GM18520 (cell line): ENCODE results near the gene PRKN.
"Not testable (repeated sequence)": the region's sequence is repeated elsewhere in the genome, so short reads cannot be mapped to it uniquely, and the experiment has no call there.

Experiments
- ATAC-seq: cut with Tn5 transposase; IDR thresholded peaks from one replicate; pipeline ENCODE4 v1.9.1; 2021; ENCODE audit not compliant: unreplicated experiment

PRKN gene

DNA sequence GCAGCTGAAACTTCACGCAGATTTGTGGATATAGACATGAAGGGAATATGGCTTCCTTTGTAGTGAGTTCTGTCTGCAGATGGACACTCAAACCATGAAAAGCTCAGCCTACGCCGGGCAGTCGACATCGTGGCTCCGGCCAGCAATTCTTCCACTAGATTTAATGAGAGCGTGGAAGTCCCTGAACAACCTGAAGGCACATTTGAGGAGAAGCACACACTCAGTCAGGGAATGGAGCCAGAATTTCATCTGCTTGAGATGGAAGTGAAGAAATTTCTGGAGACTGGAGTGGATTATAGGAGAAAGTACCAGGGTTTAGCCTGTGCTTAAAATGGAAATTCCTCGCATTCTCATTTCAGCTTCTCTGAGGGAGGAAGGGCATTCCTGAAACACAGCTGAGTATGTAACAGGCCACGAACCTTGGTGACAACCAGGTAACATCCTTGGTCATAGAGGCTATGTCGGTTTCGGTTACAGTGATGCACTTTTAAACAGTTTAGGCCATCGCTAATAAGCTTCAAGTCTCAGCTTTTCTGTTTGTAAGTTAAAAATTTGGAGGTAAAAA is 1373.2 kb downstream of the PRKN start:
- ATAC-seq, result no peak

DNA sequence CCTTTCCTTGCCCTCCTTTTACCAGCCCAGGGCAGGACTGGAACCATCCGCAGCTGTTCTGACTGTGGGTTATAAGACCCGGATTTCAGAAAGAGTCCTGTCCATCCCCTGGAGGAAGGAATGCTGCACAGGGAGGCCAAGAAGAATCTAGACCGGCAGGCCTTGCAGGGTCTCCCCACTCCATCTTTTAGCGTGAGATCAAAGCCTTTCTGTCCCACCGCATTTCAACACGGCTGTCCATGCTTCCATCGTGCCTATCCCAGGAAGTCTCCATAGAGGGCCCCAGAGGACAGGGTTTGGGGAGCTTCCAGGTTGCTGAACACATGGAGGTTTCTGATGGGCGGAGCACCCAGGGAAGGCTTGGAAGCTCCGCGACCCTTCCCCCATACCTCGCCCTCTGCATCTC is 1374.4 kb downstream of the PRKN start:
- no peak for ATAC-seq

DNA sequence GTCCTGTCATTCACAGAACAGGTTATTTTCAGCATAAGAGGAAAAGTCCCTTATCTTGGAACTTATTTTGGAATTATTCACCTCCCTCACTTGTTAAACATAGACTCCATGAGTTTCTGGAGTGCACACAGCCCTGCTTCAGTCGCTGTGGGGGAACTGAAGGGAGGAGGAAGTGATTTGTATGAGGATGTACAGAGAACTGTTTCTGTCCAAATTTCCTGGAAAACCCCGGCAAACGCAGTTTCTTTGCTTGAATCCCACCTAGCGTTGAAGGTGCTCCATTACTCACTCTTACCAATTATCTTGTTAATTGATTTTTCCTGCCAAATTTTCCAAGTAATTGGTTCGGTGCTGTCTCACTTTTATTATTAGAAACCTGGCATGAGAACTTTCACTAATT is 1375.7 kb downstream of the PRKN start:
- ATAC-seq, result no peak

DNA sequence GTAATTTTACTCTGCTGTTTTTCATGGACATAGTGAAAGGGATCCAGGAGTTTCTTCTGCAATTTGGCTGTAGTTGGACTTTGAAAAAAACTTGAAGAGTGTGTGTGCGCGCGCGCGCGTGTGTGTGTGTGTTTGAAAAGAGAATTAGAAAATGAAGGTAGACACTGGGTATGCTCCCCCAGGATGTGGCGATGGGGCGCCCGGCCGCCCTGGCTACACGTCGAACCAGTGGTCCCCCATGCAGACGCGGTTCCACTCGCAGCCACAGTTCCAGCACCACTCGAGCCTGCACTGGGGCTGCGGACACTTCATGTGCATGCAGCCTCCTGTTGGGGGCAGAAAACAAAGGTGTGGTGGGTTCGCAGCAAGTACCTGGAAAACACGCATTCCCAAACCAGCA is 1377.7 kb downstream of the PRKN start:
- ATAC-seq, result no peak

DNA sequence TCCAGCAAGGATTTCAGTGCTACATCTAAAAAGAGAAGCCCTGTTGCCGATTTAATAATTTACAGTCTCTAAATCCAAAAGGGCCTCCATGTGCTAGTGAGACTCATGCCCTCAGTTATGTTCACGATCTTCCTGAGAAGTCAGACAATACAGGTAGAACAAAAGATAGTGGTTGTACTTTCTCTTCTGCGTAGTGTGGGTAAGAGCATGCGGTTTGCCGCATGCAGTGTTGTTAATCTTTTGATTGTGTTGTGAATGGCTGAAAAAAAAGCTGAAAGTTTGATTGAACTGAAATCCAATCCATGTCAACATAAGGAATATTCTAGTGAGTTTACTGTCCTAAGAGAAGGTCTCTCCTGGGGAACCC is 1379.0 kb downstream of the PRKN start:
- no peak for ATAC-seq

DNA sequence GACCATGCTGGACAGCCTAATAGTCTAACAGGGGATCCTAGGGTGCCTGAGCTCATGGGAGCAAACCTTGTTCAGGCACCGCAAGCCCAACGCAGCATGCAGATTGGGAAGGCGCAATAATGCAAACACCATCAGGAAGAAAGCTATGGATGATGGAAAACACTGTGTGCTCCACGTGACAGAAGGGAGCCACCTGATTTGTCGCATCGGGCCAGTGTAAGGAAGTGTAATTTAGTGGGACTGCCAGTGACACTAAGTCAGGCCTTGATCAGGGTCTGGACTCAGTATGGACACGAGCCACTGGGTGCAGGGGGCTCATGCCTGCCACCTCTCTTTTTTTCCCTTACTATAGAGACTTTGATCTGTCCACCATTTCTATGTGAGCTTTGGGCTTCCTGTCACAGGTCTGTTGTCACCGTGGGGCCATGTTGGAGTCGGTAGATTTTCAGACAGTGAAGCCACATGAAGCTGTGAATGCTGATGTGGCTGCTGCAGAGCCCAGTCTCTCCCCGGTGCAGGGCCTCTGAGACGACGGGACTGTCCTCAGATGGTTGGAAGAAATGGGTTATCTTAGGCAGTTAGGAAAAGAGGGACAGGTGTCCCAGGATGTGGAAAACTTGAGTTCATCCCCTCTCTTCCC is 1379.5 kb downstream of the PRKN start:
- no peak for ATAC-seq

DNA sequence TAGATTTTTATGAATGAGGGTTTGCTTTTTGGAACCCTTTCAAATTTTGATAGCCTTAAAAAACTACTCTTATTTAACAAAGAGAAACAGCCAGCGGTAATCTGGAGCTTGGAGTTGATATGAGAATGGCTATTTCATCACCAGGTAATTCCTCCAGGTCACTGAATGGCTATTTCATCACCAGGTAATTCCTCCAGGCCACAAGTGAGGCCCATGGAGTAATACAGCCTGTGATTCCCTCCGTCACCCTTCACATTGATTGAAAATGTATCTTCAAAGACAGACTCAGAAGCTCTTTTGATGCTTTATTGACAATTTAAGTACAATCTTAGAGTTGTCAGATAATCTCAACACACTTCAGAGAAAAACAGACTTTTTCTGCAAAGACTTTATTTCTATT is 1380.4 kb downstream of the PRKN start:
- ATAC-seq, result no peak

DNA sequence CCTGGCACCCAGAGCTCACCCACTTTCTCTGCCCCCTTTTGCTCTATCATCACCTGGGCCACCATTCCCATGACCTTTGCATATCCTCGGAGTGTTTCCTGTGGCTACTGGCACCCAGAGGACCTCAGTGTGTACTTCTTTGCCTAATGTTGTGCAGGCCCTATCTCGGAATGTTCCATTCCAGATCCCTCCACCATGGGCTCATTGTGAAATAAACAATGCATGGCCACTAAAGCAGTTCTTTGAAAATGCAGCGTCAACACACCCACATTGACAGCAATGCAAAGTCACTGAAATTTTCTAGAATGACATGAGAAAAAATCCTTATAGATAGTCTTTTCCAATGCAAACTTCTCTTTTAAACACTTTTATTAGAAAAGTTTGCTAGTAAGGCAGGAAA is 1380.8 kb downstream of the PRKN start:
- ATAC-seq, result no peak

DNA sequence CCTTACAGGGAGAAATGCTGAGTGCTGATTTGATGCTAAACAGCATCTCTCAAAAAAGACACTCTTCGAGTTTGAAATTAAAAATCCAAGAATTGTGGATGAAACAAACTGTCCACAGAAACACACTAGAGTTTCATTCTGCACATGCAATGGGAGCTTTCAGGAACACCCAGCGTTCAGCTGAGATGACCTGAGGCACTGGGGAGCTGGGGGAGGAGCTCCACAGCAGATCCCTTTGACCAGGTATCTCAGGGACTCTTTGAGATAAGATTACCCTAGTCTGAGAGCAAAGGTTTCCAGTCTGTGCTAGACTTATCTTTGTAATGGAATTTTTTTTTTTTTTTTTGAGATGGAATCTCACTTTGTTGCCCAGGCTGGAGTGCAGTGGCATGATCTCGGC is 1382.9 kb downstream of the PRKN start:
- ATAC-seq, result no peak

DNA sequence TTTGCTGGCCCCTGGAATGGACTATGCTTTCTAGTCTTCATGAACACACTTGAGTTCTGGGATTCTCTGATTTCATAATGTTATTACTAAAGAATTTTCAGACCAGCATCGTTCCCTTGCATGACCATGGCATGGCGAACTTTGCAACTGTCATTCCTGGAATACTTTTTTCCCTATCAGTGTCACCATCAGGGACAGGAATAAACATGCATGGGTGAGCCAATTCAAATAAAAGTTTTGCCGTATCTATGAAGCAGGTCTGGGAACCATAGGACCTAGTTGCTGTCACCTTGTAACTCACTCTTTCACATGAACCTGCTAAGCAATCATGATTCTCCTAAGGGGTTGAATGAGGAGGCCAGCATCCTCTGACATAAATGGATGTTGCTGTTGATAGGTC is 1385.5 kb downstream of the PRKN start:
- no peak for ATAC-seq

DNA sequence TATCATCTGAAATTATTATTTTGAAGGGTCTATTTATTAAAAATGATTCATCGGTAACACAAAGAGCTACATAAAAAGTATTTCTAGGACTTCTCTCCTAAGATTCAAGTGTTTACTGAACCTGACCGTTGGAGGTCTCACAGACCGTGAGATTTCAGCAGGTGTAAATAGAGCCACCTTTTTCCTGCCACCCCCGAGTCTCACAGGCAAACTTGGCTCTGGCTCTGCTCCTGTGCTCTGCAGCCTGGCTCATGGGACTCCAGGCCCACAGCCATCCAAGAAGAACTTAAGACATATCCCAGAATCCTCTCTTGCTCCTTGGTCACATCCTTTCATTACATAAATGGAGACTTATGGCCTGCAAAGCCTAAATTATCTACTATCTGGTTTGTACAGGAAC is 1385.9 kb downstream of the PRKN start:
- ATAC-seq, result no peak

DNA sequence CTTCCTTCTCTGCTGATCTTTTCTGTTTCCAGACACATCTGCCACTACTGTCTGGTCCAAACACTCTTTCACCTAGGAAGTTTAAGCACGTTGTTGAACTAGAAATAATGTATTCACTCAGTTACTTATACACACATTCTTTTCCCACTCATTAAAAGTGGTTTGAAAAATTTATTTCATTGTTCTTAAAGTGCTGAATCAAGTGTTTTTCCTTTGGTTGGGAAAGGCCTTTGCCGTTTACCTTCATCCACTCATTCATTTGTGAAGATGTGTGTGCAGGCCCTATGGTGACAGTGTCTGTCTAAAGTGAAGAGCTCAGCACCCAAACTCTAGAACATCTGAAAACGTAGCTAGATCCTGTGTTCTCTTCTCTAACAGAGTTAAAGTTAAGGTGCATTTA is 1389.6 kb downstream of the PRKN start:
- ATAC-seq, result no peak

DNA sequence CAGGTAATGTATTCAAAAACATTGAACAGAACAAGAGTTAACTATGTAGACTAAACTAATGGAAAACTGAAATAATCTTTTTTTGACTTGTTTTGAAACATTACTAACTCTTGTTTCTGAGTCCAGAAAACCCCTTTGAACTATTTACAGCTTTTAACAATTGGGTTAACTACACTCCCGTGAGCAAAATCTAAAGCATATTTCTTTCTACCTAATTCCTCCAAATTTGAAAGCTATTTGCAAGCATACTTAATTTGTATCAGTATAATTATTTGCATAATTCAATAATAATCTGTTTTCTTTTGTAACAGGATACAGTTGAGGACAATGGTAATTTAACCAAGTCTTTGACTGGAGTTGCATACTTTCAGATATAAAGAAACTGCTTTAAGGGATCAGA is 1391.1 kb downstream of the PRKN start:
- ATAC-seq, result no peak

DNA sequence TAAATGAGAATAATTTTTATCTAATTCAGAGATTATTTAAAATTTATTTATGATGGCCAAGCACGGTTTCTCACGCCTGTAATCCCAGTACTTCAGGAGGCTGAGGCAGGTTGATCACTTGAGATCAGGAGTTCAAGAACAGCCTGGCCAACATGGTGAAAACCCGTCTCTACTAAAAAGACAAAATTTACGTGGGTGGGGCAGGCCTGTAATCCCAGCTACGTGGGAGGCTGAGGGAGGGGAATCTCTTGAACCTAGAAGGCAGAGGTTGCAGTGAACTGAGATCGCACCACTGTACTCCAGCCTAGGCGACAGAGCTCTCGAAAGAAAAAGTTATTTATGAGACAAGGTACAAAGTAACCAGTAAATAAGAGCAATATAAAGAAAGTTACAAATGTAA is 1394.2 kb downstream of the PRKN start:
- no peak for ATAC-seq

DNA sequence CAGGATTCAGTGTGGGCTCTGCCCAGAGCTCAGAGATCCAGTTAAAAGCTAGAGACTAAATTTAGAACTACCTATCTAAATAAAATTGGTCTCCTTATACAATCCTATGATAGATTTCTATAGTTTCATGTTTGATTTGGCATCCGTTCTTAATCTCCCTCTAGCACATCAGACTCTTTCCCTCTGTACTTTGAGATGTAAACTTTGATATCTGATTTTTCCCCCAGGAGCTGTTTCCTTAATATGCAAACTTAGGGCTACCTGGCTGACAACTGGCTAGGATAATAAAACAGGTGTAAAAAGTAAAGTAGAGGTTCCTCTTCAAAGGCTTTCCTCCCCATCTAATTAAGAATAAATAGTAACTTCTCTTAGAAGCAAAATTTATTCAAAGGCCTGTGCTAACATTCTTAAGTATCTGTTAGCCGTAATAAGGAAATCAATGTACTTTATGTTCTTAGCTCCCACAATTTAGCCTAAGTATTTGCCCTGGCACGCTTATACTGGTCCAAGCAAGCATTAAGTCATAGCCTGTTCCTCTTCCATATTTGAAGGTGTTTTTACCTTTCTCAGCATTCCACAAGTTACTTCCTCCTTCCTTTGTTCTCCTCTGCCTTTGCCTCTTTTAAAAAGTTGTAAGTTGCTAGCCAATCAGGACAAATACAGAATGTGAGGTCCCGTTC is 1396.0 kb downstream of the PRKN start:
- not testable (repeated sequence) for ATAC-seq

DNA sequence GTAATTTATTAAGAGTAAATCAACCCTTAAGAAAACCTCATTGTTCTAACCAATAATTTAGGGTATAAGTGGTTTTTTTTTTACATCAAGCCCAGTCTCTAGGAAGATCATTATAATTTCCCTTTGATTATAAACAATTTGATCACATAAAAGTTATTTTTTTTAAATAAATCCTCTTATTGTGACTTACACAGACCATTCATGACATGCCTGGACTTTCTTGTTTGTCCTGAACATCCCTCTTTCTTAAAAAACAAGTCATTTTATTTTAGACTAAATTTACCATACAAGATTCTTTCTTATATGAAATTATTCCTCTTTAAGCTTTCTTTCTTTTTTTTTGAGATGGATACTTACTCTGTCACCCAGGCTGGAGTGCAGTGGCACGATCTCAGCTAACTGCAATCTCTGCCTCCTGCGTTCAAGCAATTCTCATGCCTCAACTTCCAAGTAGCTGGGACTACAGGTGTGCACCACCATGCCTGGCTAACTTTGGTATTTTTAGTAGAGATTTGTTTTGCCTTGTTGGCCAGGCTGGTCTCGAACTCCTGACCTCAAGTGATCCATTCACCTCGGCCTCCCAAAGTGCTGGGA is 1400.1 kb downstream of the PRKN start:
- no peak for ATAC-seq

DNA sequence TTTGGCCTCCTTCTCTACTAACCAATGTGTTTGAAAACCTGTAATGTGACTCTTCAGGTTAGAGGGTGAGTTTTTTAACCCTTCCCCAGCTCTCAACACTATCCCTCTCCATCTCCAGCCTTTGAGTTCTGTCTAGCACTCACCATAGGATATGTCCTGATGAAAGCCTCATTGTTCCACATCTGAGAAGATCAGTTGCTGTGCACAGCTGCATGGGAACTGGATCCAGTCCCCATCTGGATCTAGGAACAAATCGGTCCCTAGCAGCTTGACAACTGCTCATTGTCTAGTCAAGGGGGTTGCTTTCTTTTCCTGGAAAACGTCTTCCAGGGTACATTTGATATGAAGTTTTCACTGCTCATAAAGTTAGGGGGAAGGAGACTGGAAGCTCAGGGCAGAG is 1408.3 kb downstream of the PRKN start:
- ATAC-seq, result no peak

DNA sequence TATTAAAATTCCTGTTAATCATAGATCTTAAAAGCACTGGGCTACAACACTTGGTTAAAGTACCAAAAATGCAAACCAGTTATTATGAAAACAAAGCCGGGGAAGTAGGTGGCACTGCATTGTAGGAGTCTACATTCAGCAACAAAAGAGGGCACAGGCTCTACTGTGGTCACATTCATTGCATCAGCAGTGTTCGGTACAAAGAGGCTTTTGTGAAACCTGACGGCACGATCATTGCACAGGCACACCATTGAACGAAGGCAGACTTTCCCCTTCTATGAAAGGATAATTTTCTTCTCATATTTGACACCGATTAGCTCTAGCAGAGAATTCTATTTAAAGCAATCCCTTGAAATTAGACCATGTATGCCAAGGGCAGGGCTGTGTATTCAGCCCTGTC is 1409.1 kb downstream of the PRKN start:
- ATAC-seq, result no peak

DNA sequence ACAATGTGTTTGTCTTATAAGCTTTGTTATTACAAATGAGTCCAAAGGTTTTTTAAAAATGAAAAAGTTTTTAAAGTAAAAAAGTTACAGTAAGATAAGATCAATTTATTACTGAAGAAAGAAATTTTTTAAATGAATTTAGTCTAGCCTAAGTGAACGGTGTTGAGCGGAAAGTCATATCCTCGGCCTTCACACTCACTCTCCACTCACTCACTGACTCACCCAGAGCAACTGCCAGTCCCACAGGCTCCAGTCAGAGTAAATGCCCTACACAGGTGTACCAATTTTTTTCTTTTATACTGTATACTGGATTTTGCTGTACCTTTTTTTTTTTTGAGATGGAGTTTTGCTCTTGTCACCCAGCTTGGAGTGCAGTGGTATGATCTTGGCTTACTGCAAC is 1411.0 kb downstream of the PRKN start:
- ATAC-seq, result no peak

DNA sequence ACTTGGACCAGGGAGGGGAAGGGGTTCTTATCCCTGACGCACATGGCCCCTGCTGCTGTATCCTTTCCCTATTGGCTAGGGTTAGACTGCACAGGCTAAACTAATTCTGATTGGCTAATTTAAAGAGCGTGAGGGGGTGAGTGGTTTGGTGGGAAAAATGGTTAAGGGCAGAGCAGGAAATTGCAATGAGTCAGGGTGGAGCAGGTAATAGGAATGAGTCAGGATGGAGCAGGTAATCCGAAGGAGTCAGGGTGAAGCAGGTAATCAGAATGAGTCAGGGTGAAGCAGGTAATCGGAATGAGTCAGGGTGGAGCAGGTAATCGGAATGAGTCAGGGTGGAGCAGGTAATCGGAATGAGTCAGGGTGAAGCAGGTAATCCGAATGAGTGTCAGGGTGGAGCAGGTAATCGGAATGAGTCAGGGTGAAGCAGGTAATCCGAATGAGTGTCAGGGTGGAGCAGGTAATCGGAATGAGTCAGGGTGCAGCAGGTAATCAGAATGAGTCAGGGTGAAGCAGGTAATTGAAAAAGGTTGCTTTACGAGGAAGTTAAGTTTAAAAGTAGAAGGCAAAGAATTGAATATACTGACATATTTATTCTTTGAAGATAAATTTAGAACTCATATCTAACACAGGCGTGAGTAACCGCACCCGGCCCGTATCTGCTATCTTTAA is 1412.2 kb downstream of the PRKN start:
- not testable (repeated sequence) for ATAC-seq

DNA sequence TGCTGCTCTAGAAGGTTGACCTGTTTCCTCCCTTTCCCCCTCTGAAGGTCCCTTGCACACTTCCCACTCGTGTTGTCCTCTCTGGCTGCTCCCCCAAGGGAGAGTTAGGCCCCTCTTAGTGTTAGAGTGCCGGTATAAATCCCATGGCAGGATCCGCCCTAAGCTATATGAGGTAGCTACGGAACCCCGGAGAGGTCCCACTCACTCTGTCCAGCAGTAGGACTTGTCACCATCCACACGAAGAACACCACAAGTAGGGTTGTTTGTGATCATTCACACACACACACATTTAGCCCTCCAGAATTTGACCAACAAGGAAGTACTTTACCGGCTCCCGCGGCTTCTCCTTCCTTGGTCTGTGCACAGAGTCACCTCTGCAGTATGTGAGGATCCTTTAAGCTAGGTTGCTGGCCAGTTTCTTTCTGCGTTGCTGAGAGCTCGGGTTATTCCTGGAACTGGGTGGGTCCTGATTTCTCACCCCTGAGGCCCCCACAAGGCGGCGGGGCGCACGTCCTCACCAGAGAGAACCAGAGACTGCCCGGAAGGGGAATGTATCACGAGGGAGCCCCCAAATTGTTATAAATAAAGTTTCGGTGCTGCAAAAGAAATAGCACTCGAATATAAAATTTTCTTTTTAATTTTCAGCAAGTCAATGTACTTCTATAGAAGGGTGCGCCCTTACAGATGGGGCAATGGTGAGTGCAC is 1412.9 kb downstream of the PRKN start:
- not testable (repeated sequence) for ATAC-seq
